RCC 7860 (cell line): ENCODE data around the gene XK.
"Not testable (repeated sequence)": the region's sequence is repeated elsewhere in the genome, so short reads cannot be mapped to it uniquely, and the experiment has no call there.

Experiments used
- DNase-seq: peaks from one replicate; pipeline ENCODE4 v3.0.0-alpha.2; 2015; ENCODE audit warnings: low spot score
- FAIRE-seq: peaks from 2 replicates; lab custom pipeline; 2012; peaks lifted over from hg19 to GRCh38; lab: Jason Lieb, UNC

The XK gene, protein sequence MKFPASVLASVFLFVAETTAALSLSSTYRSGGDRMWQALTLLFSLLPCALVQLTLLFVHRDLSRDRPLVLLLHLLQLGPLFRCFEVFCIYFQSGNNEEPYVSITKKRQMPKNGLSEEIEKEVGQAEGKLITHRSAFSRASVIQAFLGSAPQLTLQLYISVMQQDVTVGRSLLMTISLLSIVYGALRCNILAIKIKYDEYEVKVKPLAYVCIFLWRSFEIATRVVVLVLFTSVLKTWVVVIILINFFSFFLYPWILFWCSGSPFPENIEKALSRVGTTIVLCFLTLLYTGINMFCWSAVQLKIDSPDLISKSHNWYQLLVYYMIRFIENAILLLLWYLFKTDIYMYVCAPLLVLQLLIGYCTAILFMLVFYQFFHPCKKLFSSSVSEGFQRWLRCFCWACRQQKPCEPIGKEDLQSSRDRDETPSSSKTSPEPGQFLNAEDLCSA

DNA sequence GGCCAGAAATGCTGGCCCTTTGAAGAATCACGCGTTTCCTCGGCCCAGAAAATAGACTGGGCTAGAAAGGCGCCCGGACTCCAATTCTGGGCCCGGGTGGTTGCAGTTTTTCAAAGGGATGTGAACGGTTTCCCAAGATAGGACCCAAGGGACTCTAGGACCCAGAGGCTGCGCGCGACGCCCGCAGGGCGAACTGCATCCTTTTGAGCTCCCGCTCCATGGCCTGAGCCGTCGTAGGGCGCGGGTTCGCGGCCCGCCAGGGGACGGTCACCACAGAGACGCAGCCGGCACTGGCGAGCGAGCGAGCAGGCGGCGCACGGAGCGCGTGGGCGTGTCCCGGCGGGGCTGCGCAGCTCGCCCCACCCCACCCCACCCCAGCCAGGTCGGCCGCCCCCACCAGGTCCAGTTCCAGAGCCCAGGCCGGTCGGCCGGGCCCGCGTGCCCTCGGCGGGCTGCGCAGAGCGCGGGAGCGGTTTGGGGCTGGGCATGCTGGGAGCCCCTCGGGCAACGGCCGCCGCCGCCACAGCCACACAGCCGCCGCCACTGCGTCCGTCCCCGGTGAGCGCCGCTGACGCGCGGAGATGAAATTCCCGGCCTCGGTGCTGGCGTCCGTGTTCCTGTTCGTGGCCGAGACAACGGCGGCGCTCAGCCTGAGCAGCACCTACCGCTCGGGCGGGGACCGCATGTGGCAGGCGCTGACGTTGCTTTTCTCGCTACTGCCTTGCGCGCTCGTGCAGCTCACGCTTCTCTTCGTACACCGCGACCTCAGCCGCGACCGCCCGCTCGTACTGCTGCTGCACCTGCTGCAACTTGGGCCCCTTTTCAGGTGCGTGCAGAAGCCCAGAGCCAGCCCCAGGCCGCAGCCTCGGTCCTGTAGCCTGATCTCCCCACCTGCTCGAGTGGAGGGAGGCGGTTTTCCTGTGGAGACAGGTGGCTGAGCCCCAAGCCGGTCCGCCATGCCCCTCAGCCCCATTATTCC lies at the start of gene XK:
Gene XK (plus strand): TSS at position 411 of the 979 bp plus-strand sequence. CDS start 171 bp downstream, at position 582.
- no peak for FAIRE-seq
- DNase-seq = no peak

DNA sequence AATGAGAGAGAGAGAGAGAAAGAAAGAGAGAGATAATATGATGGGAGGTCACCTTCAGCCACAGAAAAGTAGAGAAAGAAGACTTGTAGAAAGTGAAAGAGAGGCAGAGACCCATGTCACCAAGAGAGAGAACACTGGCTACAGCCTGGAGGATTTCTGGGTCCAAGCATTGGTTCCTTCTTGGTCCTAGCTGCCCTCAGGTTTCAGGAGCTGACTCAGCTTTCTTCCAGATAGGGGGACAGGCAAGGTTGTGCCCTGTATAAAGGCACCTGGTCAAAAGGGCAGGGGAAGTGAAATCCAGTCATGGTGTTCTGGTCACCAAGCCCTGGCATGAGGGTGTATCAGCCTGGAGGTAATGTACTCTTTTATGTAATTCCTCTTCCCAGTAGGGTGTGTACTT lies 47.5 kb upstream of the XK start:
- FAIRE-seq = no peak

DNA sequence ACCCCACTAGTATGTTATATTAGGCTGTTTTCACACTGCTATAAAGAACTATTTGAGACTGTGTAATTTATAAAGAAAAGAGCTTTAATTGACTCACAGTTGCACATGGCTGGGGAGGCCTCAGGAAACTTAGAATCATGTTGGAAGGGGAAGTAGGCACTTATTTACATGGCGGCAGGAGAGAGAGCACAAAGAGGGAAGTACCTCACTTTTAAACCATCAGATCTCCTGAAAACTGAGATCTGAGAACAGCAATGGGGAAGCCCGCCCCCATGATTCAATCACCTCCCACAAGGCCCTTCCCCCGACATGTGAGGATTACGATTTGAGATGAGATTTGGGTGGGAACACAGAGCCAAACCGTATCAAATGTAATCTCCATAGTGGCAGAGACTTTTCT lies 45.4 kb upstream of the XK start:
- FAIRE-seq (no peak), DNase-seq (no peak)

More for the DNA sequence above, 47.5 kb upstream of the XK start:
- DNase-seq = no peak

DNA sequence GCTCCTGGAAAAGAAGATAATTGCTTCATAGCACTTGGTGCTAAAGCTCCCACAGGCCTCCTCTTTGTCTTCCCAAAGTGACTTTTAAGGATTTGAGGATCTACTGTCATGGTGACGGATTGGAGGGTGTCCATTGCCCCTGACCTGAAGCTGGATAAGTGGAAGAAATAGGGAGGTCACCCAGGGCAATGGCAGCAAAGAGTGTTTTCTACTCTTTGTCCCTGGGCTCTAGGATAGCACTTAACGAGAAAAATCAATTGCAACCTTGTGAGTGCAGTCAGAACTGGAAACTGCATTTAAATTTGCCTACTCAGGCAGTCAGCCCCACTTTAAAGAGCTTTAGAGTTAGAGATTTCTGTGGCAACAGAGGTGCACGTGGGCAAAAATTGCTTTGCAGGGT lies 43.7 kb upstream of the XK start:
- DNase-seq (no peak), FAIRE-seq (no peak)

DNA sequence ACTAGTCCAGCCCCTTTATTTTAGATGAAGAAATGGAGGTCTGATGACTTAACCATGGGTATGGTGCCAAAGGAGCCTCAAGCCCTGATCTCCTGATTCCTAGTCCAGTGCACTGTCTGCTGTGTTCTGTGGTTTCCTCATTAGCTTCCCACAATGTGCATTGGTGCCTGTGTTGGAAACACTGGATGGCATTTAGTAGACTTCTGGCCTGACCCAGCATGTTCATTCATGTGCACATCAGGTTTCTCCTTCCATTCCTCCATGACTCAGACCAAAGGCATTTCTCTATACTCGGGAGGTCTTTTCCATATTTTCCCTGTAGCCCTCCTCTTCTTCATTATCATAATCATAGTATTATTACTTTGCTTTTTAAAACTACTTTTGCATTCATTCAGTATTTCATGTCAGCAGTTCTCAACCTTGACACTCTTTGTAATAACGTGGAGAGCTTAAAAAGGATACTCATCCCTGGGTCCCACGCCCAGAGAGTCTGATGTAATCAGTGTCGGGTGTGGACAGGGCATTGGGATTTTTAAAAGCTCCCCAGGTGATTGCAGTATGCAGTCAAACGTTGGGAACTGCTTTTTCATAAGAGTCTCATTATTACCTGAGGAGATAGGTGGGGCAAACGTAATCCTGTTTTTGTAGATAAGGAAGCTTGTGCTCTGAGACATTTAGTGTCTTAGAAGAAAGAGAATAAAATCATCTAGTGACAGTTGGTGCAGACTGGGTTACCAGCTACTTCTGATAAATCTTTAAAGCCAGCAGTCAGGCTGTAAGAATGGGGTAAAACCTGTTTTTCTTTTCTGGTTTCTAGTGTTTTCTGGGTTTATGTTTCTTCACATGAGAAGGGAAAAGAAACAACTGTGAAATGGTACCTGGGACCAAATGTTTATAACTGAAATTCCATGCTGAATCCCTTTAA lies 40.9 kb upstream of the XK start:
- DNase-seq = no peak
- no peak for FAIRE-seq

DNA sequence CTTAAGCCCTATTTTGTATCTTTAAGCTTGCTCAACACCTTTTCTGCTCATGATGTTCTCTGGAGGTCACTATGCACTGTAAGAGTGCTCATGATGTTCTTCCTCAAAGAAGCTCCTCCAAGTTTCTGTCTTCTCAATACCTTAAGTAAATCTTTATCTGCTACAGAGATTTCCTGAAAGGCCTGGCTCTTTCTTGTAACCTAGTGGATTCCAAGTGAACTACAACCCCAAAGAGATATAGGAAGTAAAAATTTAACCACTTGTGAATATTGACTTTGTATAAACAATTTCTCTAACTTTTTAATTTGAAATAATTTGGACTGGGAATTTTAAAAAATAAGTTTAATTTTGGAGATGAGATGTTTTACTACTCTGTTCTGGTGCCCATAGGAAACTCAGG lies 39.3 kb upstream of the XK start:
- FAIRE-seq (no peak), DNase-seq (no peak)

DNA sequence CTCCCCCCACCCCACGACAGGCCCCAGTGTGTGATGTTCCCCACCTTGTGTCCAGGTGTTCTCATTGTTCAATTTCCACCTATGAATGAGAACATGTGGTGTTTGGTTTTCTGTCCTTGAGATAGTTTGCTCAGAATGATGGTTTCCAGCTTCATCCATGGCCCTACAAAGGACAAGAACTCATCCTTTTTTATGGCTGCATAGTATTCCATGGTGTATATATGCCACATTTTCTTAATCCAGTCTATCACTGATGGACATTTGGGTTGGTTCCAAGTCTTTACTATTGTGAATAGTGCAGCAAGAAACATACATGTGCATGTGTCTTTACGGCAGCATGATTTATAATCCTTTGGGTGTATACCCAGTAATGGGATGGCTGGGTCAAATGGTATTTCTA lies 34.7 kb upstream of the XK start:
- not testable (repeated sequence) for FAIRE-seq

DNA sequence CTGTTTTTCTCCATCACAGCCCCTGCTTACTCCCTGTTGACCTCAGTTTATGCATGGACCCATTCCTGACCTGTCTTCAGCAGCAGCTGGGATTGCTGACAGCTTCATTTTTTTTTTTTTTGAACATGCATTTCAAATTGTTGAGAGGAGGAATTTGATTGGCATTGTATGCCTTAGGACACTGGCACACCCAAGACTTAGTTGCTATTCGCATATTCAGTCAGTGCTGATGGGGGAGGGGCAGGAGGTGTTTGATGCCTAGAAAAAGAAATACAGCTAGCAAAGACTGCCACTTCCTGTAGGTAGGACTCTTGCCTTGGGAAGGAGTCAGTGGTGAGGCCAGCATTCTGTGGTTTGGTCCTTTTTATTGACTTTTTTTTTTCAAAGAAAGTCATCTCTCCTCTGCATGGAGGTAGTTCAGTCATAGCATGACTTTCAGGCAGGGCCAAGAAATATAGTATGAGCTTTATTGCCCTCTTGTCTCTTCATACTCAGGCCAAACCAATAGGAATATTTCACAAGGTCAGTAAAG lies 33.6 kb upstream of the XK start:
- DNase-seq (no peak), FAIRE-seq (no peak)

More for the DNA sequence above, 34.7 kb upstream of the XK start:
- not testable (repeated sequence) for DNase-seq

DNA sequence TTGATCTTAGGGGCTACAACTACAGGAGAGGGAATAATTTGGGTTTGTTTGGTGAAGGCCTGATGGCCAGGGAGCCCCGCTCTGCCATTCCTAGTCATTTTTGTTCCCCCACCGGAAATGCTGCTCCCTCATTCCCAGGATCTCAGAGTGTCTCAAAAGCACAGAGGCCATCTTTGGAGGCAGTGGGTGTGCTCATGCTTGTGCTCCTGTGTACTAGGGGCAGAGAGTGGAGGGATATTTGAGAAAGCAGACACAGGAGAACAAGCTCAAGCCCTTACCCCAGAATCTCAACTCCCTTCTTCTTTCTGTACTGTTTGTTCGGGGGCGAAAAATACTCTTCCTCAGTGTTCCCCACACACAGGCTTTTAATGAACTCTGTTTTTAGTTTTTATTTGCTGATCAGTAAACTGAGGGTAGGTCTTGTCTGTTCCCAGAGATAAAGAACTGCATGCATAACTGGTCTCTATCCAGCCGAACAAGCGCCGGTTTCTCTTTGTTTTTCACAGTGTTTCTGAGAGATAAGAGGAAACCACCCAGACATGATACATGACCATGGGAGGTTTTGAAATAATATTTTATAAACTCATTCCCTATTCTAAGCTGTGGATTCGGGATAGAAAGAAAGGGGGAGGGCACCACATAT lies 32.9 kb upstream of the XK start:
- FAIRE-seq = no peak
- DNase-seq = no peak

DNA sequence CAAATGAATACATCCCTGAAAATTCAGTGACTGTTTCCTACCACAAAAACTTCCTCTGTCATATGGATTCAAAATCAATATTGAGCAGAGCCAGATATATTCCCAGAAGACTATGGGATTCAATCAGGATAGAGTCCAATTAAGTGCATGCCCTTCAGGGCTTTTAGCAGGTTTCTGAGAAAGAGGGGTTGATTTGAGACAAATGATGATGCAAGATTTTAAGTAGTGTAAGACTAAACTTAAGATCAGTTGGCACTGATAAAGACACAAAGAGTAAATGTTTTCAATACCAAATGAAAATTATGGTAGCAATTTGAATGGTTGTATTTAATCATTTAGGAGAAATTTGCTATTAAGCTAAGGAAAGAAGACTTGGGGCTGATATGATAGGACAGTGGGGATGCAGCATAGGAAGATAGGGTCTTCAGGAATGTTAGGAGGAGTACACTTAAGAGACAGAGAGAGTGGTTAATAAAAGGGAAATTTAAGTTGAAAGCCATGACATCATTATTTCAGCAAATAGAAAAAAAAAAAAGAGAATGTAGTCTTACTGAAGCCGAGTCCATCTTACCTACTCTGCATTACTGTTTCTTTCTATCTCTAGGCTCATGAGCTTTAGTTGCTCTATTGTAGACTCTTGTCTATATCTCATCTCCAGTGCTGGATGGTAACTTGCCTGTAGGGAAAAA lies 32.0 kb upstream of the XK start:
- no peak for FAIRE-seq

DNA sequence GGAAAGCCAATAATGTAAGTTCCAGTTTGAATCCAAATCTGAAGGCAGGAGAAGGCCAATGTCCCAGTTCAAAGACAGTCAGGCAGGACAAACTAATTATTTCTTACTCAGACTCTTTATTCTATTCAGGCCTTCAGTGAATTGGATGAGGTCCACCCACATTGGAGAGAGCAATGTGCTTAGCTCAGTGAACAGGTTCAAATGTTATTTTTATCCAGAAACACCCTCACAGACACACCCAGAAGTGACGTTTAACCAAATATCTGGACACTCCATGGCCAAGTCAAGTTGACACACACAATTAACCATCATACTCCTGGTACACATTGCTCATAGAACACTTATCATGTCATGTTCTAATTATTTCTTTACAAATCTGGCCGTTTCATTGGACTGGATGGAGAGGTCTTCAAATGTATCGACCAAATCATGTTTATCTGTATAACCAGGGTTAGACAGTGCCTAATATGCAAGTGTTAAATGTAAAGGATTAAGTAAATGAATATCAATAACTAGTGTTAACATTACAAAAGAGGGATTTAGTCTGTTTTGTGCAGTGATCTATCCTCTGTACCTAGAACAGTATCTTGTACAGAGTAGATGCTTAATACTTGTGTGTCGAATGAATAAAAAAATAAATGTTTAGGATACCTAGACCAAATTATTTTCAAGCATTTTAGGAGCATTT lies 27.1 kb upstream of the XK start:
- no peak for DNase-seq
- FAIRE-seq = no peak

More for the DNA sequence above, 32.0 kb upstream of the XK start:
- no peak for DNase-seq

DNA sequence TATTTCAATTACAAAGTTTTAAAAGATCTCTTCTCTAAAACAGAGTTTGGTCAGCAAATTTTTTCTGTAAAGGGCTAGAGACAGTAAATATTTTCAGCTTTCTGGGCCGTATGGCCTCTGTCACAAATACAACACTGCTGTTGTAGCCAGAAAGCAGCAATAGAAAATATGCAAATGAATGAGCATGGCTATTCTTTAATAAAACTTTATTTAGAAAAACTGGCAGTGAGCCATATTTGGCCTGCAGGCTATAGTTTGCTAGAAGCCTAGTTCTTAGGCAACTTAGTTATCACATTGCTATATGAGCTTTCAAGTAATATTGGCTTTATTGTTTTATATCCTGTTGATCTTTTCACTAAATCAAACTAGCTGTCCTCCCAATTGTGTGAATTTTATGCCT lies 26.5 kb upstream of the XK start:
- FAIRE-seq (no peak), DNase-seq (no peak)

DNA sequence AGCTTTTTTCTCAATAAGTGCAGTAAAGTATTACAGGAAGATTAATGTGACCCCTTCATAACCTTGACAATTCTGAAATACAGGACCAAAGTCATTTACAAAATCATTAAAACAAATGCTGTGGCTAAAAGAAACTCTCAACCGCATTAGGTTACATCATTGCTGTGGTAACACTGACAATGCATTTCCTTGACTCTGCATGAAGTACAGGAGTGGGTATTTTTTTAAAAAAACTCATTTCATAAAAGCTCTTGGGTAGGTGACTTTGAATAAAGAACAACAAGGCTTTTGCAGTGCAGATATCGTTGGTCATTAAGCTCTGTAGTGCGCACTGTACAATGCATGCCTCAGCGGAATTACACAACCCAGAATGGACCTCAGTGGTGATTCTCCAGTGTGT lies 23.4 kb upstream of the XK start:
- no peak for FAIRE-seq
- DNase-seq = no peak

DNA sequence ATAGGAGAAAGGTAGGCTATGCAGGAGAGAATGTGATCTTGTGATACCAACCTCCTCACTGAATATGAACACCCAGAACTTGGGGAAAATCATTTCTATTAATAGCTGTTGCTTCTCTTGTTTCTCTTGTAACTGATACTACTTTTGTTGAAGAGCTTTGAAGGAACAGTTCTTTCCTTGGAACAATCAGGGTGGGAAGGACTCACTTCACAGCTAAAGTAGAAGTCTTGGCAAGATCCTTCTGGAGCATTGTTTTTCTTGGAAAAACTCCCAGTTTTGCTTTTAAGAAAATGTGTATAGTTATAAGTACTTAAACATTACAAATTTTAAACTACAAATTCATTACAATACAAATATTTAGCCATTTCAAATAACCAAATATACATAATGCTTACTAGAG lies 19.1 kb upstream of the XK start:
- FAIRE-seq (no peak), DNase-seq (no peak)

DNA sequence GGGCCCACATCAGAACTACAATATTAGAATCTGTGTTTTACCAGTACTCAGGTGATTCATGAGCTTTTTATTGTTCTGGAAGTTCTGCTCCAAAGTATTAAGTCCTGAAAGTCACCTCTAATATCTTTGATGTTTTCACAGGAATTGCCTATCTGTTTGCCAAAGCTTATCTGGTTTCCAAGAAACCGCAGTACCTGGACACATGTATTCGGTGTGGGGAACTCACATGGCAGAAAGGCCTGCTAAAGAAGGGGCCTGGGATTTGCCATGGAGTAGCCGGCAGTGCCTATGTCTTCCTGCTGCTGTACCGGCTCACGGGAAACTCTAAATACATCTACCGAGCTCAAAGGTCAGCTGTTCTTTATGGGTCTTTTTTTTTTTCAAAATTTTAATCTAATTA lies 18.4 kb upstream of the XK start:
- FAIRE-seq (no peak), DNase-seq (no peak)

DNA sequence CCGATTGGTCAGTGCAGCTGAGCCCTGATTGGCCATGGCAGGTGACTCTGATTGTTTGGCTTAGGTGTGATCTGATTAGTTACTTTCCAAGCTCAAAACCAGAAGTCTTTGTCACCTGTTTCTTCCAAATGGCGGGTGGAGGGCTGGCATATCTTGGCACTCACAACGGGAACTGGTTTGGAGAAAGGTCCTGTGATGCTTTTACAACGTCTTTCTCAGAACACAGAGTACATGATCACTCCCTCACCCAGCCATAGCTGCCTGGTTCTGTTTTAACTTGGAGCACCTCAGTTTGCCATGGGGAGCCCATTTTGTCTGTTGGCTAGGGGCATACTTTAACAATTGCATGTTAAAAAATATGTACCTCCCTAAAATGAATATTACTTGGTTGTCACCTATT lies 13.0 kb upstream of the XK start:
- FAIRE-seq (no peak), DNase-seq (no peak)

DNA sequence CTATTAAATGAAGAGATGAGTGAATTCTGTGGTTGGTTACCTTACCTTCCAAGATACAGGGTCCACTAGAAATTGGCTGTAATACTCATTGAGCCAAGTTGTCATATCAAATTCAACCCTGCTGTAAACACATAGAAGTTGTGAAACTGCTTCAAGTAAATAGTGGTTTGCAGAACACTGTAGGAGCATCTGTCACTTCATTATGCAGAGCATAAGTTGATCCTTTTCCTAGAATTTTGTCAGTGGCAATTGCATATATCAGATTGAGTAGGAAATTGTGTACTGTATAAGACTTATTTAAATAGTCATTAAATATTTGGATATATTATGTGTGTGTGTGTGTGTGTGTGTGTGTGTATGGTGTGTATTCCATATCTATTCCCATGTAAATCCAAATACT lies 8.8 kb upstream of the XK start:
- DNase-seq (no peak), FAIRE-seq (no peak)

DNA sequence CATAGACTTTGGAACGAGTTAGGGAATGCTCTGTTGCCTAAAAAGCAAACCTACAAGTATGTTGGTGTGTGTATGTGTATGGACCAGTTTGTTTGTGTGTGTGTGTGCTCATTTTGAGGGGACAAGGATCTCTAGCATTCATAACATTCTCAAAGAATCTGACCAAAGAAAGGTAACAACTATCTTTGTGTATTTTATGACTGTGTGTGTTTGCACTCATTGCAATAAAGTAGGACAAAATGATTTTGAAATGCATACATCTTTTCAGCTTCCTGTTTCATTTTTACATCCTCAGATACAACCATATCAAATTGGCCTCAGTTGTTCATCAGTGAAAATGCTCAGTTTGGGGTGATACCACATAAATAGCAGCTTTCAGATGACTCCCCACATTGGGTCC lies 8.3 kb upstream of the XK start:
- no peak for FAIRE-seq
- DNase-seq = no peak

DNA sequence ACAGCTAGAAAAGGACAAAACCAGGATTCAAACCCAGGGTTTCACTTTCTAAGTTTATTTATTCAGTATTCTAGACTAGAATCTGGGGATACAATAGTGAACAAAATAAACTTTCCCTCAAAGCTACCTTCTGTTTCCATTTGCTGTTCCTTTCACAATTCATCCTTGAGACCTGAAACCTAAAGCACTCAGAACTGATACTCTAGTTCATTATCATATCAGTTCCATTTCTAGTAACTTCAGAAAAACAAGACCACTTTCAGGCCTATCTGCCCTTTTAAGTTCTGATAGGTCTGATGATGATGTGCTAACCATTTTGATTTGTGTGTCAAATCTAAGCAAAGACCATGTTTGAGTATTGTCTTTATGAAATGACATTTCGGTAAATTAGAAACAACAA lies 7.8 kb upstream of the XK start:
- FAIRE-seq = no peak

More for the DNA sequence above, 7.8 kb upstream of the XK start:
- DNase-seq = no peak
